GM19351 (cell line): ENCODE results near the gene DNAI1.

Experiments
- ATAC-seq: cut with Tn5 transposase; IDR thresholded peaks from one replicate; pipeline ENCODE4 v1.9.1; 2021; ENCODE audit warnings: mild to moderate bottlenecking, moderate library complexity; ENCODE audit not compliant: unreplicated experiment

The DNAI1 gene

GRCh38 chr9:34555936-34556525 is 97.4 kb downstream of the DNAI1 start:
- ATAC-seq = no peak

DNA sequence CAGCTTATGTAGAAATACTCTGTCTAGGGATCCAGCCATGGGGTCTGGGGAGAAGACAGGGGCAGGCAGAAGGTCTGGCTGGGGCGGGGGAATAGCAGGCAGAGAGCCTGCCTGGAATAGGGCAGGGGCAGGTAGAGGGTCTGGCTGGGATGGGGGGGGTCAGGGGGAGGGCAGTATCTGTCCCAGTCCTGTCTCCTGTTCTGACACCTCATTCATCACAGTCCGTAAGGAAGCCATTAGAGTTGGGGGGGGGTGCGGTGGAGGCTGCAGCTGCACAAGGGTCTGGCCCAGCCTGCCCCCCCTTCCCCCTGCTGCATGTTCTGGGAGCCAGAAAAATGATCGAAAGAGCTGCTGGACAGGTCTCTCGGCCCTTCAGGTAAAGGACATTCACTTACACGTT is 98.3 kb downstream of the DNAI1 start:
- ATAC-seq = no peak

DNA sequence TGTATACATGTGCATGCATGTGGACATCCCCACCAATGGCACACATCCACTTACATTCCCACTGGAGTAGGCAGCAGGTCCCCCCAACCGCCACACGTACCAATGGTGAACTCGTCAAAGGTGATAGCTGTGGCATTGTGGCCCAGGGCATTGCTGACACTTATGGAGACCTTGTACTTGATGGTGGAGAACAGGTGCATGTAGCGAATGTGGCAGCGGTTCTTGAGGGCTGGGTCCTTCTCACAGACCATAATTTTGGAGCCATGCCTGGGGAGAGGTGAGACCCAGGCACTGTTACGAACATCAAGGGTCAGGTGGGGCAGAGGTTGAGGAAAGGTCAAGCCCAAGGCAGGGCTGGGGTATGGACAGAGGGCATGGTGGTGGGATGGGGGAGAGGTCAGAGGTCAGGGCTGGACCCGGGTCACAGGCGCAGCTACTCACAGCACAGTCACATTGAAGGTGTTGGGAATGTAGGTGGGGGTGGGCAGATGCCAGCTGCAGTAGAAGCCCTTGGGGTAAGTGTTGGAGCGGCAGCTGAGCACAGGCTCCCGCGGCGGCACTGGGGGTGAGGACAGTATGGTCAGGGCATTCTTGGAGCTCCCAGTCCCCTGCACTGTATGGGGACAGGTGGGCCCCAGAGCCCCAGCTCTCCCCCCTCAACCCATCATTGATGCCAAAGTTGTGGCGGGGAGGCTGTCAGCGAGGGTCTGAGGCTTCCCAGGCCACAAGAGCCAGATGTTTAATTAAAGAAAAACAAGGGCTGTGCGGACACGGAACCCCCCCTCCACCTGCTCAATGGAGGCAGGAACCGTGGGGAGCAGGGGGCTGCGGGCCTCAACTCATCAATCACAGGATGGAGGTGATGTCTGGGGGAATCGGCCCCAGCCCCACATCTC is 99.1 kb downstream of the DNAI1 start:
- no peak for ATAC-seq

GRCh38 chr9:34558364-34558763 is 99.8 kb downstream of the DNAI1 start:
- ATAC-seq = no peak

DNA sequence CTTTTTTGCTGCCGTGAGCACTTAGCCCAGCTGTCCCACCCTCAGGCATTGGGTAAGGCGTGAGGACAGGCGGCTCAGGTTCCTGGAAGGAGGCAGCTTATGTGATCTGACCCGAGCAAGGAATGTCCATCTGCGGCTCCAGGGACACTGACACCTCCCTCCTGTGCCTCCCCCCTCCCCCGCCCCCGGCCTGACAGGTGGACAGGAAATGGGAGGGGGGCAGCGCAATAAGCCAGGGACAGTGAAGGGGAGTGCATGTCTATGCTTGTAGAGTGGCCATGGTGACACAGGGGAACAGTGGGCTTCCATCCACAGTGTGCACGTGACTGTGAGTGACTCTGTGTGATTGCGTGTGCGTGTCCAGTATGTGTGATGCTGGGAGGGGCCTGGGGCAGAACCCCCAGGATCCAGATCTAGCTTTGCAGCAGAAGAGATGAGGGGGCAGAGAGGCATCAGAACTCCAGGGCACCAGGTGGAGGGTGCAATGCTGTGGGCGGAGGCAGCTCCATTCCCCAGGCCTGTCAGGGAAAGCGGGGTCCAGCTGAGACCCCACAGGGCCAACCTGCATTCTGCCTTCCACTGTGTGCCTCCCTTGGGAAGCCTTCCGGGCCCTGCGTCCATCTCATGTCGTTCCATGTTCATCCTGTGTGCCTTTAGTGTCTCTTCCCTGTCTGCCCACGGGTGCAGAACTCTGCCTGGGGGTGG is 100.5 kb downstream of the DNAI1 start:
- no peak for ATAC-seq

- no peak for ATAC-seq
These were observed 101.2 kb downstream of the DNAI1 start for GRCh38 chr9:34559624-34560455.

GRCh38 chr9:34560599-34561214 is 102.1 kb downstream of the DNAI1 start:
- ATAC-seq = no peak

DNA sequence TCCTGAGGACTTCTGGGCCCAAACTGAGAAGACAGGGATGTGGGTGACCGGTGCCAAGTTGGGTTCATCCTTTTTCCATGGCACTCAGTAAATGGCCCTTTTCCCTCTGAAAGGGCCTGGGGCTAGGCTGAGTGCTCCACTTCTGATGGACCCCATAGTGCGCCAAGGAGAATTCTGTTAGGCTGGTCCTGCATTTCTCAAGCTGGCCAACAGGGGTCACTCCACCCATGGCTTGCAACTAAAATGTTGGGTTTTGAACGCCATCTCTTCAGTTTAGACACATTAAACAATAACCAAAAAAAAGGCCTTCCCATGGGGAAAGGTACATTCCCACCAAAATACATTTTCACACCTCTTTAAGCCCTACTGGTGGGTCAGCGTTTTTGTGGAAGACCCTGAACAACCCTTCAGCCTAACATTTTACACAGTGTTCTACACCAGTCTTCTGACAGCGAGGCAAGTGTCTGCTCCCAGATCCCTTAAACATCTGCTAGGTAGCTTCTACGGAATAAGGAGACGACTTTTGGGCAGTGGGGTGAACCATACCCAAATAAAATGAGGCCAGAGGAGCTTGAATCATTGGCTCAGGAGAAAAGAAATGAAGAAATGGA is 103.6 kb downstream of the DNAI1 start:
- ATAC-seq = no peak

GRCh38 chr9:34563262-34563661 is 104.7 kb downstream of the DNAI1 start:
- ATAC-seq = no peak

GRCh38 chr9:34564617-34565016 is 106.0 kb downstream of the DNAI1 start:
- ATAC-seq = no peak

DNA sequence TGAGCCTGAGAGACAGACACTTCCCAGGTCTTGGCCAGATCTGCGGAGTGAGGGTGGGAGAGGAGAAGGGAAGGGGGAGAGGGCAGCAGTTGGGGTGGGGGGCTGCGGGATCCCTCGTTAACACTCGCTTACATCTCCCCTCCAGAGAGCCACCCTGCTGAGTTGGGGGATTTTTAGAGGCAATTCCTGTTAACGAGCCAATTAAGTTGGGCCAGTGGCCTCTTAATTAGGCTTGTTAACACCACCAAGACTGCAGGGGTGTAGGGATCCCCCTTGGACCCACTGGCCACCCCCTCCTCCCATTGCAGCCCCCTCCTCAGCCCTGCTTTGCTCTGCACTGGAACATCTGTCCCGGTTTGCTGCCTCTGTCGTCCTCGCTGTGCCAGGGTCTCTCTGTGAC is 107.3 kb downstream of the DNAI1 start:
- no peak for ATAC-seq

- ATAC-seq = no peak
These were observed 107.7 kb downstream of the DNAI1 start for GRCh38 chr9:34566322-34566721.

DNA sequence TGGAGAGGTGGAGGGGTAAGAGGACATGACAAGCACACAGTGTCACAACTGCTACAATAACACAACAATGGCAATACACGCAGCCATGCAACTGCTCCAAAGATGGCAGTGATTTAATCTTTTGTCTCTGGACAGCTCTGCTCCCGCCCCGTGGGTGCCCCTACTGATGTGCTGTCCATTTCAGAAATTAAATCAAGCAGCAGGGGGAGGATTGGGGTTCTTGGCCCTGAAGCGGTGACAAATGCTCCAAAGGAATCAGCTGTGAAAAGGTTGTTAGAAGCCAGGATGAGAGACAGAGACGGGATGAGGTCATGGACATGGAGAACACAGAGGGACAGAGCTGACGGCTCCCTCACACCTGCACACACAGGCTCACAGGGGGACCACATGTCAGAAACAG is 108.4 kb downstream of the DNAI1 start:
- no peak for ATAC-seq

DNA sequence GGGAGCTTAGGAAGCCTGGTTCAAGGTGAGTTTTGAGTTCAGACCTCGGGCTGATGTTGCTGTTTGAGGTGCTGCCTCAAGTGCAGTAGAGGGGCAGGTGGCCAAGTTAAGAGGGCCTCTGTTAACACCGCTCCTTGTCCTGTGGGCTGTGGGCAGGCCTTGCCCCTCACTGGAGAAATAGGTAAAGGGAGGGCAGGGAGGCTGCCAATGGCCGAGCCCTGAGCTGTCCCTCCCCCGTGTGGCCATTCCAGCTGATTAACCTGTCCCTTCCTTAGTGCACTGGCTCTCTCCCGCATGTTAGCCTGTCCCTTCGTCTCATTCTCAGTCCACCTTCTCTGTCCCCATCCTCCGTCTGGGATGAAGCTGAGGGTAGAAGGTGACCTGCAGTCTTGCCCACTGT is 109.5 kb downstream of the DNAI1 start:
- ATAC-seq = no peak

DNA sequence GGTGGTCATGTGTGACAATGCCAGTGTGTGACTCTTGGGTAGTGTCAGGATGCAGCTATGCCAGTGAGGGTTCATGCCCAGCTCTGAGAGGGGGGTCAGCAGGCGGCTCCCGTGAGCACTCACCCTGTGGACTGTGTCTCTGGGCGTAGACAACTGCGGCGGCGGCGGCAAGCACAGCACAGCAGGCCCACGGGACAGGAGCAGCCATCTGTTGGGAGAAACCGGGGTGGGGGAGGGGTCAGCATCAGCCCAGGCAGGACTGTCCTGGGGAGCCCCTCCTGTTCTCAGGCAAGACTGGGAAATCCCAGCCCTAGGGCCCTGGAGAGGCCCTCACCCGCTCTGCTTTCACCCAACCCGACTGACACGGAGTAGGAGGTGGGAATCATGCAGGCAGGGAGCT is 110.2 kb downstream of the DNAI1 start:
- ATAC-seq = no peak

GRCh38 chr9:34570376-34570775 is 111.8 kb downstream of the DNAI1 start:
- no peak for ATAC-seq
